IMR-90 (cell line): ENCODE results near the gene FTSJ3. TPM values are rescaled to one million over a fixed set of nuclear protein-coding genes. Genes with fewer than 3 reads are reported as not detected.

ENCODE experiments used
- ATAC-seq: fragments of 200-7000 bp; cut with Tn5 transposase; 2 replicates; pipeline ENCODE4 v1.9.1; 2020; ENCODE audit warnings: low read depth, mild to moderate bottlenecking, moderate library complexity
- BruUV-seq: library from RNA; stranded (reverse); fragments of 400-500 nt; replicated peaks from 2 replicates; lab custom pipeline; 2021; lab: Mats Ljungman, UMichigan
- CTCF ChIA-PET: fragments of 300-600 bp; formaldehyde crosslinking; extraction: SDS; loops from one replicate; lab custom pipeline; 2021; ENCODE audit warnings: antibody characterized with exemption; lab: Yijun Ruan, JAX
- POLR2A ChIA-PET: fragments of 300-600 bp; sonication (Branson Sonifier 250); formaldehyde crosslinking; loops from one replicate; lab custom pipeline; 2022; ENCODE audit warnings: antibody characterized with exemption; ENCODE audit not compliant: unreplicated experiment; lab: Charles Lee
- DNase-seq: peaks from one replicate; pipeline ENCODE4 v3.0.0; 2013
- H2AFZ ChIP-seq: replicated peaks from 2 replicates; pipeline ENCODE3; 2013; ENCODE audit warnings: low read length, mild to moderate bottlenecking; ENCODE audit not compliant: poor library complexity
- H2AK5ac ChIP-seq: 2 replicates; pipeline ENCODE4 v1.6.1; 2013; ENCODE audit warnings: low read depth, low read length, inconsistent platforms
- H2AK9ac ChIP-seq: replicated peaks from 2 replicates; pipeline ENCODE3; 2013; ENCODE audit warnings: mild to moderate bottlenecking, low read depth, low read length, moderate library complexity; ENCODE audit not compliant: poor library complexity
- H2BK120ac ChIP-seq: 2 replicates; pipeline ENCODE4 v1.6.1; 2013; ENCODE audit warnings: low read depth, low read length, inconsistent platforms
- H2BK15ac ChIP-seq: 3 replicates; pipeline ENCODE4 v1.6.1; 2013; ENCODE audit warnings: low read depth, low read length, inconsistent platforms
- H2BK20ac ChIP-seq: 2 replicates; pipeline ENCODE4 v1.6.1; 2013; ENCODE audit warnings: low read depth, mild to moderate bottlenecking, inconsistent platforms, low read length, moderate library complexity
- H2BK5ac ChIP-seq: 2 replicates; pipeline ENCODE4 v1.6.1; 2013; ENCODE audit warnings: mild to moderate bottlenecking, low read depth, low read length, inconsistent platforms; ENCODE audit not compliant: poor library complexity, severe bottlenecking
- H3K14ac ChIP-seq: replicated peaks from 2 replicates; pipeline ENCODE4 v1.6.1; 2013; ENCODE audit warnings: low read depth, low read length, inconsistent platforms
- H3K18ac ChIP-seq: 2 replicates; pipeline ENCODE4 v1.6.1; 2013; ENCODE audit warnings: low read depth, low read length, control low read depth
- H3K23ac ChIP-seq: 2 replicates; pipeline ENCODE4 v1.6.1; 2013; ENCODE audit warnings: low read depth, low read length, inconsistent platforms
- H3K27ac ChIP-seq: 2 replicates; pipeline ENCODE4 v1.5.1; 2013; ENCODE audit warnings: mild to moderate bottlenecking, control low read depth, low read length; ENCODE audit not compliant: insufficient read depth
- H3K27me3 ChIP-seq: 2 replicates; pipeline ENCODE4 v1.6.1; 2013; ENCODE audit warnings: low read length; ENCODE audit not compliant: control insufficient read depth, insufficient read depth
- H3K36me3 ChIP-seq: 2 replicates; pipeline ENCODE4 v1.6.1; 2013; ENCODE audit warnings: low read length, mixed read lengths; ENCODE audit not compliant: control insufficient read depth, insufficient read depth
- H3K4ac ChIP-seq: 2 replicates; pipeline ENCODE4 v1.6.1; 2013; ENCODE audit warnings: low read depth, low read length, inconsistent platforms
- H3K4me1 ChIP-seq: 2 replicates; pipeline ENCODE4 v1.6.1; 2013; ENCODE audit warnings: low read length, mixed read lengths; ENCODE audit not compliant: control insufficient read depth, insufficient read depth
- H3K4me2 ChIP-seq: 2 replicates; pipeline ENCODE4 v1.6.1; 2013; ENCODE audit warnings: low read depth, mild to moderate bottlenecking, control low read depth, low read length, moderate library complexity
- H3K4me3 ChIP-seq: 2 replicates; pipeline ENCODE4 v1.5.1; 2013; ENCODE audit warnings: low read depth, mild to moderate bottlenecking, control low read depth, low read length, moderate library complexity; ENCODE audit not compliant: insufficient read depth
- H3K56ac ChIP-seq: 2 replicates; pipeline ENCODE4 v1.6.1; 2013; ENCODE audit warnings: low read length, inconsistent platforms; ENCODE audit not compliant: insufficient read depth; ENCODE audit errors: extremely low read depth
- H3K79me1 ChIP-seq, 2 experiments: 2 replicates each; pipeline ENCODE4 v1.6.1; 2013; ENCODE audit warnings: low read length in 2 of 2, inconsistent platforms in 1 of 2, low read depth in 1 of 2
- H3K9ac ChIP-seq: 2 replicates; pipeline ENCODE4 v1.6.1; 2013; ENCODE audit warnings: low read depth, low read length, control low read depth
- H3K9me1 ChIP-seq: 2 replicates; pipeline ENCODE4 v1.6.1; 2013; ENCODE audit warnings: low read length, inconsistent platforms; ENCODE audit not compliant: insufficient read depth
- H3K9me3 ChIP-seq: 2 replicates; pipeline ENCODE4 v1.6.1; 2013; ENCODE audit warnings: low read length; ENCODE audit not compliant: control insufficient read depth, insufficient read depth
- H4K20me1 ChIP-seq: 2 replicates; pipeline ENCODE4 v1.6.1; 2013; ENCODE audit warnings: low read length, inconsistent platforms; ENCODE audit not compliant: insufficient read depth
- H4K5ac ChIP-seq: 2 replicates; pipeline ENCODE4 v1.6.1; 2013; ENCODE audit warnings: mild to moderate bottlenecking, low read depth, low read length, control low read depth
- H4K8ac ChIP-seq, 2 experiments: 2 replicates each; pipeline ENCODE4 v1.6.1; 2013; ENCODE audit warnings: low read depth in 2 of 2, low read length in 2 of 2, control low read depth in 1 of 2, inconsistent platforms in 1 of 2
- H4K91ac ChIP-seq: 2 replicates; pipeline ENCODE4 v1.6.1; 2013; ENCODE audit warnings: low read depth, low read length, inconsistent platforms; ENCODE audit not compliant: insufficient read depth
- BHLHE40 ChIP-seq: fragments of 150-350 bp; IDR thresholded peaks from 2 replicates; pipeline ENCODE4 v1.6.1; 2016; ENCODE audit warnings: mild to moderate bottlenecking, low read depth, low read length
- CEBPB ChIP-seq: IDR thresholded peaks from 2 replicates; pipeline ENCODE4 v1.6.1; 2012; ENCODE audit warnings: low read depth, low read length, improper control_type of control experiment
- CHD1 ChIP-seq: IDR thresholded peaks from 2 replicates; pipeline ENCODE4 v1.6.1; 2012; ENCODE audit warnings: low read depth, low read length, improper control_type of control experiment
- FOS ChIP-seq: fragments of 150-350 bp; IDR thresholded peaks from 2 replicates; pipeline ENCODE4 v1.6.1; 2016; ENCODE audit warnings: low read depth, low read length
- MAFK ChIP-seq: IDR thresholded peaks from 2 replicates; pipeline ENCODE4 v1.6.1; 2012; ENCODE audit warnings: low read depth, low read length, improper control_type of control experiment
- MAZ ChIP-seq: IDR thresholded peaks from 2 replicates; pipeline ENCODE4 v1.6.1; 2012; ENCODE audit warnings: low read depth, mild to moderate bottlenecking, low read length, improper control_type of control experiment, moderate library complexity, borderline replicate concordance
- MXI1 ChIP-seq: IDR thresholded peaks from 2 replicates; pipeline ENCODE4 v1.6.1; 2012; ENCODE audit warnings: low read depth, mild to moderate bottlenecking, low read length, moderate library complexity, borderline replicate concordance
- POLR2A ChIP-seq: IDR thresholded peaks from 2 replicates; pipeline ENCODE4 v1.6.1; 2012; ENCODE audit warnings: mild to moderate bottlenecking, low read depth, low read length
- RAD21 ChIP-seq: IDR thresholded peaks from 2 replicates; pipeline ENCODE4 v1.6.1; 2012; ENCODE audit warnings: low read length, improper control_type of control experiment
- RCOR1 ChIP-seq: IDR thresholded peaks from 2 replicates; pipeline ENCODE4 v1.6.1; 2012; ENCODE audit warnings: mild to moderate bottlenecking, low read length, improper control_type of control experiment; ENCODE audit not compliant: insufficient replicate concordance
- RFX5 ChIP-seq: IDR thresholded peaks from 2 replicates; pipeline ENCODE4 v1.8.0; 2012; ENCODE audit warnings: low read depth, mild to moderate bottlenecking, low read length, moderate library complexity
- SMC3 ChIP-seq: fragments of 150-350 bp; IDR thresholded peaks from 2 replicates; pipeline ENCODE4 v1.6.1; 2016; ENCODE audit warnings: low read depth, mild to moderate bottlenecking, antibody characterized with exemption, low read length, moderate library complexity
- WGBS, 2 experiments: methylation state at CpG; one replicate each; pipeline versions ENCODE4 v1.1.5 to v1.1.7; 2013; ENCODE audit warnings: missing lambda C conversion rate in 2 of 2; ENCODE audit not compliant: insufficient read length in 1 of 2; ENCODE audit errors: extremely low coverage in 2 of 2; 5-methylcytosine and 5-hydroxymethylcytosine counted together
- dilution Hi-C: fragments of 300-500 bp; cut with HindIII; formaldehyde crosslinking; loops from one replicate; pipeline ENCODE4 v1.14.3; 2018; ENCODE audit warnings: low sequenced_read_pairs; ENCODE audit not compliant: unreplicated experiment
- in situ Hi-C: fragments of 300-500 bp; cut with MboI; formaldehyde crosslinking; loops from 3 replicates; pipeline ENCODE4 v1.14.3; 2019; ENCODE audit warnings: low sequenced_read_pairs, inconsistent platforms, mixed read lengths
- intact Hi-C: fragments of 100-400 bp; cut with micrococcal nuclease; formaldehyde crosslinking; loops from 2 replicates; pipeline ENCODE4 v1.10.0; 2022
- polyA plus RNA-seq, 3 experiments: library from polyadenylated mRNA; depleted of rRNA; stranded (reverse); fragments of >200 nt; gene quantifications; 2 replicates each; pipeline ENCODE4 v1.2.3, GENCODE V29; 2012; ENCODE audit warnings: low replicate concordance in 1 of 3
- total RNA-seq: library from RNA; depleted of rRNA; stranded (reverse); fragments of >200 nt; gene quantifications from 2 replicates; pipeline ENCODE4 v1.2.3, GENCODE V29; 2012
- TF ChIP-seq, protein P1 (sequence below): fragments of 150-350 bp; IDR thresholded peaks from 2 replicates; pipeline ENCODE4 v1.6.1; 2017; ENCODE audit warnings: mild to moderate bottlenecking, antibody characterized with exemption, low read length, low read depth
- TF ChIP-seq, protein P2 (sequence below): fragments of 150-350 bp; IDR thresholded peaks from 2 replicates; pipeline ENCODE4 v1.6.1; 2016; ENCODE audit warnings: low read depth, mild to moderate bottlenecking, low read length, moderate library complexity, borderline replicate concordance
- TF ChIP-seq, protein P3 (sequence below): conservative IDR thresholded peaks from 2 replicates; pipeline ENCODE4 v1.5.1; 2012; ENCODE audit warnings: mild to moderate bottlenecking, low read depth, low read length, improper control_type of control experiment

The FTSJ3 gene
- total and polyA plus RNA-seq, 2 of the 4 experiments (the other 2 are of a cell fraction) = 51.3 to 68.1 TPM

DNA sequence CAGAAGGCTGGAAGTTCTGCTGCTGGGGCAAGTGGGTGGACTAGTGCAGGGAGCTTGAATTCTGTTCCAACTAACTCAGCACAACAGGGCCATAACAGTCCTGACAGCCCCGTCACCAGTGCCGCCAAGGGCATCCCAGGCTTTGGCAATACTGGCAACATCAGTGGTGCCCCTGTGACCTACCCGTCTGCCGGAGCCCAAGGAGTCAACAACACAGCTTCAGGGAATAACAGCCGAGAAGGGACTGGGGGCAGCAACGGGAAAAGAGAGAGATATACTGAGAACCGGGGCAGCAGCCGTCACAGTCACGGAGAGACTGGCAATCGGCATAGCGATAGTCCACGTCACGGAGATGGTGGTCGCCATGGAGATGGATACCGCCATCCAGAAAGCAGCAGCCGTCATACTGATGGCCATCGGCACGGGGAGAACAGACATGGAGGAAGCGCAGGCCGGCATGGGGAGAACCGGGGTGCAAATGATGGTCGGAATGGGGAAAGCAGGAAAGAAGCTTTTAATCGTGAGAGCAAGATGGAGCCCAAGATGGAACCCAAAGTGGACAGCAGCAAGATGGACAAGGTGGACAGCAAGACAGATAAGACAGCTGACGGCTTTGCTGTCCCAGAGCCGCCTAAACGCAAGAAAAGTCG is 9.6 kb downstream of the FTSJ3 start:
- Histone ChIP-seq H3K4me3 (no peak overlapping the region), H3K23ac (no peak overlapping the region), H3K9me1 (peaks cover 15% of the 10 kb centered on the region), H3K27me3 (no peaks in the 10 kb centered on the region), H2BK20ac (no peak overlapping the region), H3K9ac (no peak overlapping the region), H4K5ac (no peak overlapping the region), H2AK9ac (no peak overlapping the region), H3K56ac (no peak overlapping the region), H2AFZ (no peak overlapping the region), H2AK5ac (peak overlapping the region; percentile 16; the same call in 1 of the 2 replicates), H3K14ac (no peak overlapping the region; the same call in 1 of the 2 replicates), H2BK120ac (no peak overlapping the region), H4K91ac (no peak overlapping the region), H3K4me1 (peaks cover 20% of the 10 kb centered on the region), H3K79me1 (peaks cover 42 to 76% of the 10 kb centered on the region in 2 experiments), H3K18ac (no peak overlapping the region), H3K4ac (peak overlapping the region; percentile 4; the same call in 1 of the 2 replicates), H3K27ac (peak overlapping the region; percentile 14; the same call in 1 of the 2 replicates), H4K8ac (peak overlapping the region in 1 of 2 experiments; percentile 9; a peak in 1 of 4 replicates), H2BK15ac (no peak overlapping the region), H3K9me3 (no peaks in the 10 kb centered on the region), H2BK5ac (peak overlapping the region; percentile 85), H4K20me1 (peaks cover 26% of the 10 kb centered on the region), H3K36me3 (peaks cover 82% of the 10 kb centered on the region), H3K4me2 (no peak overlapping the region)
- DNase-seq (no peak), ATAC-seq (no peak)
- CTCF ChIA-PET = no interaction called here
- POLR2A ChIA-PET = no interaction called here
- BruUV-seq = TSS peak; percentile 89
- dilution Hi-C loops (no loop called here), in situ Hi-C loops (no loop called here), intact Hi-C loops (loop anchor here (2.0 kb wide), 1 partner anchor 13 kb away; no protein-coding TSS in a partner anchor)
- 96% methylated on average over 27 of the region's 27 CpGs; no CpG with 5 or more reads in 1 of the 2 experiments for WGBS, 2 experiments
- TF ChIP-seq, protein P1, sequence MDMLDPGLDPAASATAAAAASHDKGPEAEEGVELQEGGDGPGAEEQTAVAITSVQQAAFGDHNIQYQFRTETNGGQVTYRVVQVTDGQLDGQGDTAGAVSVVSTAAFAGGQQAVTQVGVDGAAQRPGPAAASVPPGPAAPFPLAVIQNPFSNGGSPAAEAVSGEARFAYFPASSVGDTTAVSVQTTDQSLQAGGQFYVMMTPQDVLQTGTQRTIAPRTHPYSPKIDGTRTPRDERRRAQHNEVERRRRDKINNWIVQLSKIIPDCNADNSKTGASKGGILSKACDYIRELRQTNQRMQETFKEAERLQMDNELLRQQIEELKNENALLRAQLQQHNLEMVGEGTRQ = no peak
- TF ChIP-seq FOS (no peak), CEBPB (no peak), MAFK (no peak), SMC3 (no peak), MAZ (no peak), CHD1 (no peak), RAD21 (no peak), POLR2A (no peak), MXI1 (no peak), BHLHE40 (no peak), RCOR1 (no peak), RFX5 (no peak)
- TF ChIP-seq, protein P2, sequence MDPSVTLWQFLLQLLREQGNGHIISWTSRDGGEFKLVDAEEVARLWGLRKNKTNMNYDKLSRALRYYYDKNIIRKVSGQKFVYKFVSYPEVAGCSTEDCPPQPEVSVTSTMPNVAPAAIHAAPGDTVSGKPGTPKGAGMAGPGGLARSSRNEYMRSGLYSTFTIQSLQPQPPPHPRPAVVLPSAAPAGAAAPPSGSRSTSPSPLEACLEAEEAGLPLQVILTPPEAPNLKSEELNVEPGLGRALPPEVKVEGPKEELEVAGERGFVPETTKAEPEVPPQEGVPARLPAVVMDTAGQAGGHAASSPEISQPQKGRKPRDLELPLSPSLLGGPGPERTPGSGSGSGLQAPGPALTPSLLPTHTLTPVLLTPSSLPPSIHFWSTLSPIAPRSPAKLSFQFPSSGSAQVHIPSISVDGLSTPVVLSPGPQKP = no peak
- TF ChIP-seq, protein P3, sequence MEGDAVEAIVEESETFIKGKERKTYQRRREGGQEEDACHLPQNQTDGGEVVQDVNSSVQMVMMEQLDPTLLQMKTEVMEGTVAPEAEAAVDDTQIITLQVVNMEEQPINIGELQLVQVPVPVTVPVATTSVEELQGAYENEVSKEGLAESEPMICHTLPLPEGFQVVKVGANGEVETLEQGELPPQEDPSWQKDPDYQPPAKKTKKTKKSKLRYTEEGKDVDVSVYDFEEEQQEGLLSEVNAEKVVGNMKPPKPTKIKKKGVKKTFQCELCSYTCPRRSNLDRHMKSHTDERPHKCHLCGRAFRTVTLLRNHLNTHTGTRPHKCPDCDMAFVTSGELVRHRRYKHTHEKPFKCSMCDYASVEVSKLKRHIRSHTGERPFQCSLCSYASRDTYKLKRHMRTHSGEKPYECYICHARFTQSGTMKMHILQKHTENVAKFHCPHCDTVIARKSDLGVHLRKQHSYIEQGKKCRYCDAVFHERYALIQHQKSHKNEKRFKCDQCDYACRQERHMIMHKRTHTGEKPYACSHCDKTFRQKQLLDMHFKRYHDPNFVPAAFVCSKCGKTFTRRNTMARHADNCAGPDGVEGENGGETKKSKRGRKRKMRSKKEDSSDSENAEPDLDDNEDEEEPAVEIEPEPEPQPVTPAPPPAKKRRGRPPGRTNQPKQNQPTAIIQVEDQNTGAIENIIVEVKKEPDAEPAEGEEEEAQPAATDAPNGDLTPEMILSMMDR = no peak
